Retinal pigment epithelial cell (primary cell): ENCODE measurements around the gene IL17REL.

Experiments
- DNase-seq: peaks from one replicate; pipeline ENCODE4 v3.0.0-alpha.2; 2010; ENCODE audit warnings: low read depth
- H3K4me3 ChIP-seq: 2 replicates; pipeline ENCODE4 v1.5.1; 2011; ENCODE audit warnings: mild to moderate bottlenecking, low read length, control low read depth, moderate library complexity
- TF ChIP-seq, protein P1 (sequence below): conservative IDR thresholded peaks from 2 replicates; pipeline ENCODE4 v1.5.1; 2011; ENCODE audit warnings: low read depth, low read length, control low read depth, inconsistent platforms

The IL17REL gene

DNA sequence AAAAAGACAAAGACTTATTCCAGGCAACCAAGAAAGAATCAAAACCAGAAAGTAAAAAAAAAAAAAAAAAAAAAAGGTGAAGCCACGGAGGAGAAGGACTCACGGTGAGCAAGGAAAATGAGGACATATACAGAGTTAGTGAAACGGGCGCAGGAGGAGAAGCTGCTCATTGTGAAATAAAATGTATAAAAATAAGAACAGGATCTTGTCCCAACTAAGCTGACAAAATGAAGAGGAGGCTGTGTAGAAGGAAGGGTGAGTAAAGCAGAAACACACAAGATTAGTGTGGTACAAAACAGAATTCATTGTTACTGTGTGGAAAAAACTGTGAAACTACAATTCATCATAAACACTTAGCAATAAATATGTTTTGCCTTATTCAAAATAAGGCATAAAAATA is 7.6 kb downstream of the IL17REL start:
- DNase-seq: no peak
- no peak overlapping the region for H3K4me3 ChIP-seq
- TF ChIP-seq, protein P1, sequence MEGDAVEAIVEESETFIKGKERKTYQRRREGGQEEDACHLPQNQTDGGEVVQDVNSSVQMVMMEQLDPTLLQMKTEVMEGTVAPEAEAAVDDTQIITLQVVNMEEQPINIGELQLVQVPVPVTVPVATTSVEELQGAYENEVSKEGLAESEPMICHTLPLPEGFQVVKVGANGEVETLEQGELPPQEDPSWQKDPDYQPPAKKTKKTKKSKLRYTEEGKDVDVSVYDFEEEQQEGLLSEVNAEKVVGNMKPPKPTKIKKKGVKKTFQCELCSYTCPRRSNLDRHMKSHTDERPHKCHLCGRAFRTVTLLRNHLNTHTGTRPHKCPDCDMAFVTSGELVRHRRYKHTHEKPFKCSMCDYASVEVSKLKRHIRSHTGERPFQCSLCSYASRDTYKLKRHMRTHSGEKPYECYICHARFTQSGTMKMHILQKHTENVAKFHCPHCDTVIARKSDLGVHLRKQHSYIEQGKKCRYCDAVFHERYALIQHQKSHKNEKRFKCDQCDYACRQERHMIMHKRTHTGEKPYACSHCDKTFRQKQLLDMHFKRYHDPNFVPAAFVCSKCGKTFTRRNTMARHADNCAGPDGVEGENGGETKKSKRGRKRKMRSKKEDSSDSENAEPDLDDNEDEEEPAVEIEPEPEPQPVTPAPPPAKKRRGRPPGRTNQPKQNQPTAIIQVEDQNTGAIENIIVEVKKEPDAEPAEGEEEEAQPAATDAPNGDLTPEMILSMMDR: no peak

DNA sequence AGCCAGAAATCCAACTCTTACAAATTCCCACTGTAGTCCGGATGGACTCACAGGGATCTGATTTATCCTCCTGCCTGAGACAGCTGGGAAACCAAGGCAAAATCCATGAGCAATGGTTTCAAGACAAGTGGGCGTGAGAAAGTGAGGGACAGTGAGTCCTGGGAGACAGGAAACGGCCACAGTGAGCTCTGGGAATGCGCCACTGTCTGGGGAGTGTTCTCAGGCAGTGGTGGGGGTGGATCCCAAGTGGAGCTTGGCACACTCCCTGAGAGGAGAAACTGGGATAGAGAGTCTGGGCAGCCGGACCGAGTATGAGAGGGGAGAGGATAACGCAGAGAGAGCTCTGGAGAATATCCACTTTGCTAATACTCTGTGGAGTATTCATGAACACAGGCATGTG is 9.8 kb downstream of the IL17REL start:
- no peak overlapping the region for H3K4me3 ChIP-seq
- no peak for DNase-seq
- TF ChIP-seq, protein P1: no peak

DNA sequence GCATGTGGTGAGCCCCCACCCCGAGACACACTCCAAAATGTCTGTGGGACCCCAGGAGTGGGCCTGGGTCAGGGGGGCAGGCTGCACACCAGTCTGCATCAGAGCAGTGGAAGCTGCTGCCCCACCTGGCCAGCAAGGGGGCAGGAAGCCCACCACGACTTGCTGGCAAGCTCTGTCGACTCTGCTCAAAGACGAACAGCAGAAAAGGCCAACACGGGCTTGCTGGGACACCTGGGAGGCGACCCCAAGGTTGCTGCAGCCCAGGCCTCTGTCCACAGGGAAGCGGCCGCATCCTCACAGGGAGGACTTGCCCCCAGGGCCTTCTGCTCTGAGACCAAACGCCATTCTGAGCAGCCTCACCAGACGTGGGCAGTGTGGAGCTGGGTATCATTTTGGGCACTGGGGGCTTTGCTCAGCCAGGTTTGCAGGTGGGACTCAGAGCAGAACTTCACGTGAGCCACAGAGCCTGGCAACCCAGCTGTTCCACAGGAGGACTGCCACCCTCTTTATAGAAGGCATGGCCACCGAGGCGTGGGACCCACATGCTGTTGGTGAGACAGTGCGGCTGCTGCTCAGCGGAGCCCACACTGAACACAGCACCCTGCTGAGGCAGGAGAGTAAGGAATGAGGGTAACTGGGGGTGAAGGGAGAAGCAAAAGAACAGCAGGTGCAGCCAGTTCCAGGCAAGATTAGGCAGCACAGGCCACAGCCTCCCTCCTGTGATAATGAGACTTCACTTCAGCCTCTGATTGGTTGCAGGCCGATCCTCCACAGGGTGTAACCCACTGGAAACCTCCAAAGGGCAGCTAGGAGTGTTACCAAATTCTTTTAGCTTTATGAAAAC is 11.0 kb downstream of the IL17REL start:
- H3K4me3 ChIP-seq: no peak overlapping the region
- TF ChIP-seq, protein P1: no peak
- no peak for DNase-seq

DNA sequence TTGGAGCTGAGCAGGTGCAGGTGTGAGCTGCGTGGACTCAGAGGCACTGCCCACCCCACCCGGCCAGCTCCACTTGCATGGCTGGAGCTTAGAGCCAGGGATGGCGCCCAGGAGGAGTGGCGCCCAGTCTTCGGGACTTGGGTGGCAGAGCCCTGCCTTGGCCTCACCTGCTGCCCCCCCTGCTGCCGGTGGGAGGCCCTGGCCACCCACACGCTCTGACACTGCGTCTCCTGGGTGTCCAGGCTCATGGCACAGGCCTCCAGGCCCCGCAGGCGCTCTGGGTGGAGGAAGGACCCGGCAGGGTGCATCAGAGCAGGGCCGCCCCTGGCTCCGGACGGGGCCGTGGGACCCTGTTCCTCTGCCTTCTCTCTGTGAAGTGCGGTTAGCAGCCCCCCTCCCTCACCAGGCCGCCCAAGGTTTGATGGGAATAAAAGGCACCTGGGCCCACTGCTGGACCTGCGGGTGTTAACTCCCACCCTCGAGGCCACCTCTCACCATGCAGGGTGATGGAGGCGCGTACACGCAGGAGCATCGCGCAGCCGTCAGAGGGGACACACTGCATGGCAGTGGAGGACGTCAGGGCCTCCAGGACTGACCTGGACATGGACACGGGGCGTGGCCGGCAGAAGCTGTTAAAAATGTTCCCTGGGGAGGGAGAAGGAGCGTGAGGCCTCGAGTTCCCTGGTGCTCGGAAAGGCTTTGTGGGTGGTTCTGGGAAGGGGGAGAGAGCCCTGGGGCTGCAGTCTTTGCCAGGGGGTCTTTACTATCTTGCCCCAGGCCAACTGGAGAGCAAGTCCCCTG is 11.8 kb downstream of the IL17REL start:
- no peak overlapping the region for H3K4me3 ChIP-seq
- TF ChIP-seq, protein P1: no peak
- DNase-seq: no peak

DNA sequence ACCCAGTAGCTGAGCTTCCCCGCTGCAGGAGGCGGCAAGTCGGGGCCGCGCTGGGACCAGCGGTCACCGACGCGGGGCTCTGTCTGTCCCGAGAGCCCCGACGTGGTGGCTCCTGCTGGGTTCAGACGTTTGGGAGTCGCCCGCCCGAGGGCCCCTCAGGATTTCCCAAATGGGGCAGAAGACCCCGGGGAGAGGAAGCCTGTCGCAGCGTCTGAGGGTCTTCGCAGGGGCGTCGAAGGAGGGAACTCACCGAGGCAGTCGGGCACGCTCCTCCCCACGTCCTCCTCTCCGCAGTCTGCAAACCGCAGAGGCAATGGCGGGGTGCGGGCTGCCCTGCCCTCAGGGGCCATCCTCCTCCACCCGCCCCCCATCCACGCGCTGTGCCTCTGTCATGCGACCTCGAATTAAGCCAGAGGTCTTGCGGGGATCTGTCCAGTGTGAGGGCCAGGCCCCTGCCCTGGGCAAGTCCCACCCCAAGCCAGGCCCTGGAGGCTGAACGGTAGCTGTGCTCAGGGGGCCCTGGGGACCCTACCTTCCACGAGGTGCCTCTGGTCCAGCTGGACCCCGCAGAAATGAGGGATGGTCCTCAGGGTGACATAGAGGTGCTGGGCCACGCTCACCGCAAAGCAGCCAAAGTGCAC is 12.5 kb downstream of the IL17REL start:
- DNase-seq: no peak
- TF ChIP-seq, protein P1: no peak
- peak overlapping the region; percentile 33 for H3K4me3 ChIP-seq

DNA sequence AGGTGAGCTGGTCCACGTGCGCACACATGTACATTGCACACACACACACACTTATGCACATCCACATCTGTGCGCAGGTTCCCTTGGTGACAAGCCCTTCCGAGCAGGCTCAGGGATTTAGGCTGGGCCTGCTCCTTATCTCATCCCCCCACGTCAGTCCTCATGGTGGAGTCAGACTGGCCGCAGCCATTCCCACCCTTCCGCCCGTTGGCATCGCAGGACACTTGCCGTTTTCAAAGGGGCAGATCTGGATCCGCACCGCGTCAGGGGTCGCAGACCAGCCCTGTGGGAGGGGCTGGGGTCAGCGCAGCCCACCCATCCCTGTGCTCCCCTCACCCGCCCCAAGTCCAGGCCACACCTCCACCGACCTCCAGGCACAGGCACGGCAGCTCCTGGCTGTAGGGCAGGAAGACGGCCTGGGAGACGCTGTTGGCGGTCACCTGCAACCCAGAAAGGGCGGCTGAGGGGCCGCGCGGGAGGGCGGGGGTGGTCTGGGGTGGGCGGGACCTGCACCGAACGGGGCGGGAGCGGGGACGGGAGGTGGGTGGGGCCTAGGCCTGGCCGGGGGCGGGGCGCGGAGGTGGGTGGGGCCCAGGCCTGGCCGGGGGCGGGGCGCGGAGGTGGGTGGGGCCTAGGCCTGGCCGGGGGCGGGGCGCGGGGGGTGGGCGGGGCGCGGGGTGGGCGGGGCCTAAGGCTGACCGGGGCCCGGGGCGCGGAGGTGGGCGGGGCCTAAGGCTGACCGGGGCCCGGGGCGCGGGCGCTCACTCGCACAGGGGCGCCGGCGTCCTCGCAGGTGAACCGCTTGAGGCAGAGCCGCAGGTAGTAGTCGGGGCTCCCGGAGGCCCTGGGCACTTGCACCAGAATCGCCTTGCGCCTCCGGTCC is 13.3 kb downstream of the IL17REL start:
- peak overlapping the region; percentile 38 for H3K4me3 ChIP-seq
- DNase-seq: no peak

More for the DNA sequence above, 13.3 kb downstream of the IL17REL start:
- TF ChIP-seq, protein P1: no peak
